ENCODE results near the gene RHOXF1.
"Not testable (repeated sequence)": the region's sequence is repeated elsewhere in the genome, so short reads cannot be mapped to it uniquely, and the experiment has no call there.

The RHOXF1 gene

DNA sequence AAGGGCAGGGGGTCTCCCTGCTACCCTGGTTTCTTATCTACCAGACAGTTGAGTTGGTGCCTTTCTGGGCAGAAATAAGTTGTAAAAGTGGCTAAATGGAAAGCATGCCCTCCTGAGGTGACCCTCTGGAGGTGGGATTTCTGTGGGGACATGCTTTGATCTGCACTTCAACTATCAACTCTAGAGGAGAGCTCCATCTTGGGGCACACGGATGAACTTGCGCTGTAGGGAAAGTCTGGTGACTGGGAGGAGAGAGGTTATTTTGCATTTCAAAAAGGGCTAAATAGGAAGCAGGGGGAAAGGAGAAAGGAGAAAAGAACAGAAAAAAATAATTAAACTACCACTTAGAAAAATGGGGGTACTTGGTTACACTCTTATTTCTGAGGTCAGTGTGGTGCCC is 25.5 kb downstream of the RHOXF1 start:
- no peak for DNase-seq
- intact Hi-C loops (cut with DNase I) = no loop called here

DNA sequence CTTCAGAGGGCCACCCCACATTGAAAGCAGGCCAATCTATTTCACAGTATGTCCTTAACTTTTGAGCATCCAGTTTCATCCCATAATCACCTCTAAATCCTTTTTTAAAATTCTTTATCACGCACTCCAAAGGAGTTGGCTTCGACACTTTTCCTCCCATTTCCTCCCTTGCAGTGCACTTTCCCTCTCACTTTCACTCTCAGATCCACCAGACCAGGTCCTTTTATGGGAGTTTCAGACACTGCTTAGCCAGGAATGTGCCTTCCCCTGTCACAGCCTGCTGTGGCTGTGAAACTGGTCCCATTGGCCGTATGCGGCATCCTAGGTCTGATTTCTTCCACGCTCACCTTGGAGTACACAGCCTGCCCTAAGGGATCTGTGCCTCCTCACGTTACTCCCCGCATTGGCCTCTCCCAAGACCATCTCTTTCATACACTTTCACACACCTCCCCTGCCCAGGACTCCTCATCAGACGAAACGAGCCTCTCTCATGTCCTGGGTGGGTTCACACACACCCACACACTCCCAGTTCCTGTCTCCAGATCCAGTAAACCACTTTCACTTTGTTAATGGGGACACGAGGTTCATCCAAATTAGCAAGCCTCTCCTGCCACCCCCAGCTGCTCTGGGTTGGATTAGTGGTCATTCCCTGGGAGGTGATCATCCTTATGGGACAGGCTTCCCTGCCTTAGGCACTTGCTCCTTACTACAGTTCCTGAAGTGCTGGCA is 28.3 kb downstream of the RHOXF1 start:
- no peak for DNase-seq
- intact Hi-C loops (cut with DNase I) = no loop called here

DNA sequence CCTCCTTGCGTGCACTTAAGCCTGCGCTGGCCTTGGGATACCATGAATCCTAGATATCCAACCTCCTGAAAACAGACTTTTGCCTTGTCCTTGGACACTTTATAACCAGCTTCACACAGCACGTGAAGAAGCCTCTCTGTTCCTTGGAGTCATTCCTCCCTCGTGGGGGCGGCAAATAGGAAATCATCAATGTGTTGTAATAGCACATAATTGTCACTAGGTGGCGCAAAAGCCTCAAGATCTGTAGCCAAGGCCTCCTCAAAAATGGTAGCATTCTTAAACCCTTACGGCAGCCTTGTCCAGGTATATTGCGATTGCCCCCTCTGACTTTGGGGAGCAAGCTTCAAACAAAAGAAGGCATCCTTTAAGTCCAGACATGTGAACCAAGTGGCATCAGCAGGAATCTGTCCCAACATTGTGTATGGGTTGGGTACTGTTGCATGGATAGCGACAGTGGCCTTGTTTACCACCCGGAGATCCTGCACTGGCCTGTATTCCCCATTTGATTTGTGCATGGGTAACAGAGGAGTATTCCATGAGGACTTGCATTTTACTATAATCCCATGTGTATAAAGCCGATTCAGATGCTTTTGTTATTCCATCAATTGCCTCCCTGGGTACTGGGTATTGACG is 30.0 kb downstream of the RHOXF1 start:
- DNase-seq; intact Hi-C loops (cut with DNase I): not testable (repeated sequence)

DNA sequence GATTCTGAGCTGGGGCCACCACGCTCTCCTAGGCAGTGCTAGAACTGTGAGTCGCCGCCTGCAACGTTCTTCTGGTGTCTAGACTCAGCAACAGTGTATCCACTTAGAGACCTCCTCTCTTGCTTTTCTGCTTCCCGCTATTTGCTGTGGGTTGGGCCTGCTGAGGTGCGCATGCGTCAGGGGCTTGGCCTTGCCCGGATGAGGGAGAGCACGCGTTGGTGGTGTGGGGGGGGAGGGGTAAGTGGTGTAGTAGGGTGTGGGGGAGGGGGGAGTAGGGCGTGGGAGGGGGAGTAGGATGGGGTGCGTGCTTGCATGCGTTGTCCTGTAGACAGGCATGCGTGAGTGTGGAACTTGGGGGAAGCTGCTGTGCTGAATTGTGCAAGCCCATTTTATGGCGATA is 38.1 kb downstream of the RHOXF1 start, which contains the start of gene RHOXF2B:
RHOXF2B (minus strand) TSS at position 101 of the 400 bp plus-strand sequence. CDS start 138 bp downstream, outside the sequence.
- DNase-seq; intact Hi-C loops (cut with DNase I): not testable (repeated sequence)

DNA sequence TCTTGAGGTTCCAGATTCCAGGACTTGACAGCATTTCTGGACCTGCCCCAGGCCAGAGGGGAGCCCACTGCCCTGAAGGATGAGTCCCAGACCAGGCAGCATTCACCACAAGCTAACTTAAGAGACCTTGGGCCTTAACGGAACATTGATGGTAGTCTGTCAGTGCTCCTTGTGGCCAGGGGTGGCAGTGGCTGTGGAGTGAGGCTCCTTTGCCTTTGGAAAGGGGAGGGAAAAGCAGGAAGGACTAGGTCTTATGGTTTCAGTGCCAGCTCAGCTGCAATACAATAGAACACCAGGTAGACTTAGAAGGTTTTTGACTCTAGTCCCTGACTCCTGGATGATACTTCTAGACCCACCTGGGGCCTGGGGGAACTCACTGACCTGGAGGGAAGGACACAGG is 49.5 kb downstream of the RHOXF1 start:
- DNase-seq; intact Hi-C loops (cut with DNase I): not testable (repeated sequence)

All from head of caudate nucleus (tissue), 42 donors.